ENCODE measurements around the gene MXD1. TPM values are rescaled to one million over a fixed set of nuclear protein-coding genes. Genes with fewer than 3 reads are reported as not detected.

MXD1 gene
- total and polyA plus RNA-seq, 9 of the 15 experiments (the other 6 are each of a cell fraction or from before 2014, with no cell fraction given) = 6.7 to 35.9 (median 11.0) TPM

GRCh38 chr2:69946351-69947324 lies 31.7 kb downstream of the MXD1 start (continued):
- TF ChIP-seq CCAR2 (IDR thresholded peaks at IDR 0.05; ENCODE audit: low read depth, low read length) = no peak
- TF ChIP-seq NONO (IDR thresholded peaks at IDR 0.05; ENCODE audit: low read depth in 2 of 2, low read length in 1 of 2) = no peak
- no peak for TF ChIP-seq NFIX (CRISPR knock-in tag; IDR thresholded peaks at IDR 0.05; ENCODE audit: low read depth)
- no peak for TF ChIP-seq TCF3 (CRISPR knock-in tag; IDR thresholded peaks at IDR 0.05)
- no peak for TF ChIP-seq L3MBTL2 (IDR thresholded peaks at IDR 0.05)
- no peak for TF ChIP-seq ID3 (CRISPR knock-in tag; IDR thresholded peaks at IDR 0.05)
- no peak for TF ChIP-seq ID3 (tag; IDR thresholded peaks at IDR 0.05)
- peak; percentile 22; the same call in 1 of the 2 replicates for TF ChIP-seq ZNF583 (CRISPR knock-in tag; IDR thresholded peaks at IDR 0.05)
- no peak for TF ChIP-seq POLR3G (IDR thresholded peaks at IDR 0.05; ENCODE audit: extremely low read depth, insufficient read length, insufficient replicate concordance)
- peak; percentile 77 for TF ChIP-seq GABPA (tag; conservative IDR thresholded peaks at IDR 0.05; ENCODE audit: low read depth)
- no peak for TF ChIP-seq TFAP4 (CRISPR knock-in tag; IDR thresholded peaks at IDR 0.05; ENCODE audit: borderline replicate concordance)
- no peak for TF ChIP-seq RFX7 (CRISPR knock-in tag; IDR thresholded peaks at IDR 0.05)
- no peak for TF ChIP-seq EHMT2 (IDR thresholded peaks at IDR 0.05)
- TF ChIP-seq ZNF696 (CRISPR knock-in tag; conservative IDR thresholded peaks at IDR 0.05) = no peak
- TF ChIP-seq MBD2 (IDR thresholded peaks at IDR 0.05; ENCODE audit: borderline replicate concordance, low read depth) = no peak
- TF ChIP-seq MIER1 (IDR thresholded peaks at IDR 0.05; ENCODE audit: low read depth) = no peak
- 0 out of 2 replicates have a peak, but pooled peaks have one; percentile 10 for TF ChIP-seq ATF7 (IDR thresholded peaks at IDR 0.05)
- no peak for TF ChIP-seq MXD1 (CRISPR knock-in tag; IDR thresholded peaks at IDR 0.05; ENCODE audit: borderline replicate concordance, poor library complexity, severe bottlenecking)
- no peak for TF ChIP-seq FUS (optimal IDR thresholded peaks at IDR 0.05; ENCODE audit: low read depth, low read length)
- 0 out of 2 replicates have a peak, but pooled peaks have one; percentile 25 for TF ChIP-seq ZNF644 (tag; IDR thresholded peaks at IDR 0.05; ENCODE audit: low read depth)
- peak; percentile 36; the same call in 1 of the 2 replicates for TF ChIP-seq ZBTB17 (CRISPR knock-in tag; IDR thresholded peaks at IDR 0.05)

All from K562 (cell line).